A673 (cell line): ENCODE data around the gene MICAL1. TPM values are rescaled to one million over a fixed set of nuclear protein-coding genes. Genes with fewer than 3 reads are reported as not detected.

Source experiments
- BruUV-seq: library from RNA; stranded (reverse); fragments of 400-500 nt; replicated peaks from 2 replicates; lab custom pipeline; 2021; lab: Mats Ljungman, UMichigan
- CTCF ChIA-PET: fragments of 300-600 bp; sonication (Branson Sonifier 250); formaldehyde crosslinking; loops from one replicate; lab custom pipeline; 2022; ENCODE audit warnings: antibody characterized with exemption; lab: Charles Lee
- POLR2A ChIA-PET: fragments of 300-600 bp; sonication (Branson Sonifier 250); formaldehyde crosslinking; loops from one replicate; lab custom pipeline; 2022; ENCODE audit warnings: antibody characterized with exemption; ENCODE audit not compliant: low non-redundant PET; lab: Charles Lee
- DNase-seq: peaks from one replicate; pipeline ENCODE4 v3.0.0-alpha.2; 2015; ENCODE audit warnings: low spot score
- H3K27ac ChIP-seq: fragments of 200-600 bp; sonication (generic); 2 replicates; pipeline ENCODE4 v1.5.1; 2016; ENCODE audit warnings: mixed run types, low read depth, mild to moderate bottlenecking, mixed read lengths, antibody characterized with exemption, low read length; ENCODE audit not compliant: poor library complexity, severe bottlenecking
- H3K27me3 ChIP-seq: fragments of 200-600 bp; sonication (generic); replicated peaks from 2 replicates; pipeline ENCODE4 v1.6.1; 2017; ENCODE audit warnings: mixed run types, low read depth, mild to moderate bottlenecking, mixed read lengths, antibody characterized with exemption, low read length; ENCODE audit not compliant: insufficient read depth, poor library complexity
- H3K36me3 ChIP-seq: fragments of 200-600 bp; sonication (generic); 2 replicates; pipeline ENCODE4 v1.6.1; 2016; ENCODE audit warnings: mixed run types, mild to moderate bottlenecking, mixed read lengths, antibody characterized with exemption, low read length; ENCODE audit not compliant: insufficient read depth, poor library complexity, severe bottlenecking
- H3K4me1 ChIP-seq: fragments of 200-600 bp; sonication (generic); 2 replicates; pipeline ENCODE4 v1.6.1; 2017; ENCODE audit warnings: mixed run types, mild to moderate bottlenecking, mixed read lengths, antibody characterized with exemption, low read length; ENCODE audit not compliant: insufficient read depth, poor library complexity, severe bottlenecking
- H3K4me3 ChIP-seq: fragments of 200-600 bp; sonication (generic); 2 replicates; pipeline ENCODE4 v1.5.1; 2016; ENCODE audit warnings: low read depth, mixed run types, mild to moderate bottlenecking, mixed read lengths, low read length; ENCODE audit not compliant: poor library complexity, severe bottlenecking
- H3K9me3 ChIP-seq: fragments of 200-600 bp; sonication (generic); 2 replicates; pipeline ENCODE4 v1.6.1; 2016; ENCODE audit warnings: mixed run types, low read depth, mild to moderate bottlenecking, mixed read lengths, antibody characterized with exemption, low read length; ENCODE audit not compliant: poor library complexity, severe bottlenecking
- EZH2 ChIP-seq: fragments of 200-600 bp; sonication (generic); IDR thresholded peaks from 2 replicates; pipeline ENCODE4 v1.6.1; 2017; ENCODE audit warnings: borderline replicate concordance, low read depth, mild to moderate bottlenecking, mixed read lengths, antibody characterized with exemption, low read length; ENCODE audit not compliant: poor library complexity, severe bottlenecking
- intact Hi-C: fragments of 100-400 bp; cut with micrococcal nuclease; formaldehyde crosslinking; loops from one replicate; pipeline ENCODE4 v1.10.0; 2022; ENCODE audit not compliant: unreplicated experiment
- total RNA-seq: library from RNA; stranded (reverse); gene quantifications from 2 replicates; pipeline ENCODE4 v1.2.3, GENCODE V29; 2021
- TF ChIP-seq, protein P1 (sequence below): fragments of 300-800, 200-600 bp; sonication (generic); conservative IDR thresholded peaks from 2 replicates; pipeline ENCODE4 v1.5.1; 2017; ENCODE audit warnings: low read depth, mild to moderate bottlenecking, antibody characterized with exemption, low read length, moderate library complexity, mixed read lengths

MICAL1 gene
- total RNA-seq, 1 experiment from 2014 or later = 4.8 TPM

DNA sequence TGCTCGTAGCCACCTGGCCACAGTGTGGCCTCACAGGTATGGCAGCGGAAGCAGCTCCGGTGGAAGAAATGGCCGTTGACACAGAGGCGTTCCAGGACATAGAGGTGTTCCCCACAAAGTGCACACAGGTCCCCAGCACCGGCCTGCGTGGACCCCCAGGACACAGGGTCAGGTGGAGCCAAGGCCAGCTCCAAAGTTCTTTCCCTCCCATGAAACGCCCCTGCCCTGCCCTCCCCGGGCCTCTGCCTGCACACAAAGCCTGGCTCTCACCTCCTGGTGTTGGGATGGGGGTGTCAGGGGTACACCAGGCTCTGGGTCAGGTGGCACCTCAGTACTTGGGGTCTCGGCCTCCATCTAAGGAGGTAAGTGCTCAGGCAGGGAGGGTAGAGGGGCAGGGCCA is 8.5 kb downstream of the MICAL1 start:
- POLR2A ChIA-PET = no interaction called here
- no peak for DNase-seq
- Histone ChIP-seq H3K4me3 (no peak overlapping the region), H3K4me1 (no peaks in the 10 kb centered on the region), H3K9me3 (no peaks in the 10 kb centered on the region), H3K27me3 (no peaks in the 10 kb centered on the region), H3K36me3 (no peaks in the 10 kb centered on the region), H3K27ac (no peak overlapping the region)
- TF ChIP-seq, protein P1, sequence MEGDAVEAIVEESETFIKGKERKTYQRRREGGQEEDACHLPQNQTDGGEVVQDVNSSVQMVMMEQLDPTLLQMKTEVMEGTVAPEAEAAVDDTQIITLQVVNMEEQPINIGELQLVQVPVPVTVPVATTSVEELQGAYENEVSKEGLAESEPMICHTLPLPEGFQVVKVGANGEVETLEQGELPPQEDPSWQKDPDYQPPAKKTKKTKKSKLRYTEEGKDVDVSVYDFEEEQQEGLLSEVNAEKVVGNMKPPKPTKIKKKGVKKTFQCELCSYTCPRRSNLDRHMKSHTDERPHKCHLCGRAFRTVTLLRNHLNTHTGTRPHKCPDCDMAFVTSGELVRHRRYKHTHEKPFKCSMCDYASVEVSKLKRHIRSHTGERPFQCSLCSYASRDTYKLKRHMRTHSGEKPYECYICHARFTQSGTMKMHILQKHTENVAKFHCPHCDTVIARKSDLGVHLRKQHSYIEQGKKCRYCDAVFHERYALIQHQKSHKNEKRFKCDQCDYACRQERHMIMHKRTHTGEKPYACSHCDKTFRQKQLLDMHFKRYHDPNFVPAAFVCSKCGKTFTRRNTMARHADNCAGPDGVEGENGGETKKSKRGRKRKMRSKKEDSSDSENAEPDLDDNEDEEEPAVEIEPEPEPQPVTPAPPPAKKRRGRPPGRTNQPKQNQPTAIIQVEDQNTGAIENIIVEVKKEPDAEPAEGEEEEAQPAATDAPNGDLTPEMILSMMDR = no peak
- TF ChIP-seq EZH2 = no peak
- intact Hi-C loops = no loop called here
- BruUV-seq = no TSS peak
- CTCF ChIA-PET = no interaction called here

DNA sequence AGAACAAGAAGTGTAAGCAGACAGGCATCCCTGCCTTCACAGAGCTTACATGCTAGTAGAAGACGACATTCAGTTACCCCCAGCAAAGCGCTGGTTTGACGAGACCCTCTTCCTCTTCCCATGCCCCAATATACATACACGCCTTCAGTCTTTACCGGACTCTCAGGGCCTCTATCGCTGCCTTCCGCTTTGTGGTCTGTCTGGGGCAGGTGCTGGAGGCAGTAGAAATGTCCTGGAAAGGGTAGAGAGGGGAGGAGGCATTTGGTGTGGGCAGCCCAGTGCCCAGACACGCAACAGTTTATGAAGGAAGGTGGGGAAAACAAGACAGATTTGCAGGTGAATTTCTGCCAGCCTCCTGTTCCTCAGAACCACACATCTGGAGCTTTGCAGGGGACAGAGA is 9.0 kb downstream of the MICAL1 start:
- H3K27ac ChIP-seq = no peak overlapping the region
- BruUV-seq = no TSS peak
- intact Hi-C loops = no loop called here
- ChIA-PET POLR2A (no interaction called here), CTCF (no interaction called here)
- no peaks in the 10 kb centered on the region for H3K9me3 ChIP-seq
- H3K27me3 ChIP-seq = no peaks in the 10 kb centered on the region
- no peaks in the 10 kb centered on the region for H3K4me1 ChIP-seq
- H3K36me3 ChIP-seq = no peaks in the 10 kb centered on the region
- no peak overlapping the region for H3K4me3 ChIP-seq
- DNase-seq = no peak
- TF ChIP-seq, protein P1 = no peak
- TF ChIP-seq EZH2 = no peak

GRCh38 chr6:109446072-109446471 is 9.5 kb downstream of the MICAL1 start:
- POLR2A ChIA-PET = no interaction called here
- Histone ChIP-seq H3K9me3 (no peaks in the 10 kb centered on the region), H3K4me3 (no peak overlapping the region), H3K27me3 (no peaks in the 10 kb centered on the region), H3K4me1 (no peaks in the 10 kb centered on the region), H3K36me3 (no peaks in the 10 kb centered on the region), H3K27ac (no peak overlapping the region)
- DNase-seq = no peak
- CTCF ChIA-PET = no interaction called here
- no TSS peak for BruUV-seq
- intact Hi-C loops = no loop called here
- TF ChIP-seq, protein P1 = no peak
